ENCODE results near the gene EIF4A3. TPM values are rescaled to one million over a fixed set of nuclear protein-coding genes. Genes with fewer than 3 reads are reported as not detected.

EIF4A3 gene
- total RNA-seq, 1 donor from 2014 or later = 83.6 TPM

GRCh38 chr17:80100035-80100323 is 46.9 kb downstream of the EIF4A3 start:
- peaks cover 7% of the 10 kb centered on the region for H3K27me3 Mint-ChIP-seq
- H3K9me3 Mint-ChIP-seq (ENCODE audit: low read depth) = no peaks in the 10 kb centered on the region
- no peak overlapping the region for H3K4me3 Mint-ChIP-seq (ENCODE audit: low read depth)
- TF ChIP-seq CTCF (IDR thresholded peaks at IDR 0.05; ENCODE audit: unreplicated experiment) = no peak
- no peaks in the 10 kb centered on the region for H3K36me3 Mint-ChIP-seq (ENCODE audit: insufficient read depth)
- H3K27ac Mint-ChIP-seq = no peak overlapping the region
- H3K4me1 Mint-ChIP-seq (ENCODE audit: low read depth) = peaks cover 10% of the 10 kb centered on the region
- no peak for DNase-seq (ENCODE audit: low spot score, unreplicated experiment)

DNA sequence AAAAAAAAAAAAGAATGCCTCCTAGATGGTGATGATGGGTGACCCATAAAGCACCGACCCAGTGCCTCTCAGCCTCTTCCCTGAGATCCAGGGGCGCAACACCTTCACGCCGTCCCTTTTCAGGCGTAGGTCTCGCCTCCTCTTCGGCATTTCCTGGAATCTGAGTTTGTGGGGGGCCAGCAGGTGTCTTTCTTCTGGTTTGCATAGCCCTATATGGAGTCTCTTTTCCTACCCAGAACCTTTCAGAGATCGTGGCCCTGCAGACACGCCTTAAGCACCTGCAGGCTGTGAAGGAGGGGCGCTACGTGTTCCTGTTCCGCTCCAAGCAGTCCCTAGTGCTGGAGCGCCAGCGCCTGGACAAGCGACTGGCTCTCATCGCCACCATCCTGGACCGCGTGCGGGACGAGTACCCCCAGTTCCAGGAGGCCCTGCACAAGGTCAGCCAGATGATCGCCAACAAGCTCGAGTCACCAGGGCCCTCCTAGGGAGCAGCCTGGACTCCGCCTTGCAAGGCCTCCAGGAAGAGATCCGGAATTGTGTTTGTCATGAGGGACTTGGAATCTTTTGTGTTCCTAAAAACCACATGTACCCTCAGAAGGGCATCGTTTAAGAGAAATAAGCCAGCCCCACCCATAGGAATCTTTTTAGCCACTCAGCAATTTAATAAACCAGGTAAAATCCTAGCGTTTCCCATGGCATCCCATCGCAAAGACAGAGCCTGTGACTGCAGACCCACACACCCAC is 47.5 kb downstream of the EIF4A3 start:
- TF ChIP-seq CTCF (IDR thresholded peaks at IDR 0.05; ENCODE audit: unreplicated experiment) = no peak
- Mint-ChIP-seq H3K9me3 (ENCODE audit: low read depth) (no peaks in the 10 kb centered on the region), H3K36me3 (ENCODE audit: insufficient read depth) (no peaks in the 10 kb centered on the region), H3K4me1 (ENCODE audit: low read depth) (peaks cover 10% of the 10 kb centered on the region), H3K27me3 (peaks cover 7% of the 10 kb centered on the region), H3K27ac (no peak overlapping the region), H3K4me3 (ENCODE audit: low read depth) (peak overlapping the region; percentile 51)
- DNase-seq (ENCODE audit: low spot score, unreplicated experiment) = no peak

DNA sequence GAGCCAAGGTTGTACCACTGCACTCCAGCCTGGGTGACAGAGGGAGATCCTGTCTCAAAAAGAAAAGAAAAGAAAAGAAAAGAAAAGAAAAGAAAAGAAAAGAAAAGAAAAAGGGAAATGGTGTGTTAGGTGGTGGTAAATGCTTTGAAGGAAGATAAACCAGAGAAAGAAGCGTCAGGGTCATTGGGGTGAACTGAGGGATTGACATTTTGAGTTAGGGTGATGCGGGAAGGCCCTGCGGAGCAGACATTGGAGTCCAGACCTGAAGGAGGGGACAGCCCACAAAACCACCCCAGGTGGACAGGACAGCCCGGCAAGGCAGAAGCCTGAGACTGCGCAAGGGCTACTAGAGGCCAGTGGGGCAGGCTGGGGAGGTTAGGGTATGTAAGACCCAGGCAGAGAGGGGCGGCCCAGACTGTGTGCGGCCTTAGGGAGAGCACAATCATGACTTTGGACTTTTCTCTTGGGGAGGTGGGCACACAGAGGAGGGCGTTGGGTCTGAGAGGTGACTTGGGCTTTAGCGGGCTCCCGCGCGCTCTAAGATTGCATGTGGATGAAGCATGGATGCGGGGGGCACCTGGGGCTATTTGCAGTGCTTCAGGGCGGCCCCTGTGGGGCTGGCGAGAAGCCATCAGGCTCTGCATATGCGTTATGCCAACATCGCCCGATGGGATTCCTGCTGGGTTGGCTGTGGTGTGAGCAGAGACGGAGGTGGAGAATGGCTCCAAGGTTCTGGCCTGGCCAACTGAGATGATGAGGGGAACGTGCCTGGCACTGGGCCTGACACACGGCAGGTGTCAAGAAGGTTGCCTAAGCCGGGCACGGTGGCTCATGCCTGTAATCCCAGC is 48.9 kb downstream of the EIF4A3 start:
- Mint-ChIP-seq H3K4me1 (ENCODE audit: low read depth) (peaks cover 10% of the 10 kb centered on the region), H3K4me3 (ENCODE audit: low read depth) (no peak overlapping the region), H3K27me3 (peaks cover 4% of the 10 kb centered on the region), H3K9me3 (ENCODE audit: low read depth) (no peaks in the 10 kb centered on the region), H3K36me3 (ENCODE audit: insufficient read depth) (no peaks in the 10 kb centered on the region), H3K27ac (peak overlapping the region; percentile 37)
- TF ChIP-seq CTCF (IDR thresholded peaks at IDR 0.05; ENCODE audit: unreplicated experiment) = no peak
- DNase-seq (ENCODE audit: low spot score, unreplicated experiment) = no peak

DNA sequence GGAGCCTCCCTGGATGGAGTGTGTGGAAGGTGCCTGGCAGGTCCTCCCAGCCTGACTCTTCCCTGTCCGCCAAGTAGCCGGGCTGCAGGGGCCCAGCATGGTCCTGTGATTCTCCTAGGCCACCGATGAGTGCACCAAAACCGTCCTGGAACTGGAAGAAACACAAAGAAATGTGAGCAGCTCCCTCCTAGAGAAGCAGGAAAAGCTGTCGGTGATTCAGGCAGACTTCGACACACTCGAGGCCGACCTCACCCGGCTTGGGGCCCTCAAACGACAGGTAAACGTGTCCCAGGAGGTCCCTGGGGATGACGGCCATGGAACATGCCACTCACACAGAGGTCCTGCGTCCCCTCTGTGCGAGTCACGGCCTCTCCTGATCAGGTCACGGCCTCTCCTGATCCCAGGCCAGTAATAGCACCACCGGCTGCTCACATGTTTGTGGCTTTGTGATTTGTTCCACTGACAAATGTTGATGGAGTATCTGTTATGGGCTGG is 49.8 kb downstream of the EIF4A3 start:
- DNase-seq (ENCODE audit: low spot score, unreplicated experiment) = no peak
- Mint-ChIP-seq H3K4me3 (ENCODE audit: low read depth) (no peak overlapping the region), H3K27me3 (no peaks in the 10 kb centered on the region), H3K9me3 (ENCODE audit: low read depth) (no peaks in the 10 kb centered on the region), H3K27ac (no peak overlapping the region), H3K4me1 (ENCODE audit: low read depth) (peaks cover 6% of the 10 kb centered on the region), H3K36me3 (ENCODE audit: insufficient read depth) (no peaks in the 10 kb centered on the region)
- no peak for TF ChIP-seq CTCF (IDR thresholded peaks at IDR 0.05; ENCODE audit: unreplicated experiment)

GRCh38 chr17:80096561-80097021 is 50.3 kb downstream of the EIF4A3 start:
- Mint-ChIP-seq H3K4me1 (ENCODE audit: low read depth) (peaks cover 2% of the 10 kb centered on the region), H3K9me3 (ENCODE audit: low read depth) (no peaks in the 10 kb centered on the region), H3K4me3 (ENCODE audit: low read depth) (no peak overlapping the region), H3K36me3 (ENCODE audit: insufficient read depth) (no peaks in the 10 kb centered on the region), H3K27me3 (no peaks in the 10 kb centered on the region), H3K27ac (no peak overlapping the region)
- no peak for TF ChIP-seq CTCF (IDR thresholded peaks at IDR 0.05; ENCODE audit: unreplicated experiment)
- DNase-seq (ENCODE audit: low spot score, unreplicated experiment) = no peak

All from progenitor cell of endocrine pancreas (in vitro differentiated cells).